Measurements from ENCODE around the gene TMCO1.
"Not testable (repeated sequence)": the region's sequence is repeated elsewhere in the genome, so short reads cannot be mapped to it uniquely, and the experiment has no call there.

The TMCO1 gene

GRCh38 chr1:165686971-165687433 lies 81.7 kb downstream of the TMCO1 start:
- no peak for DNase-seq (ENCODE audit: low spot score)

GRCh38 chr1:165686121-165686970 lies 82.3 kb downstream of the TMCO1 start:
- peak; percentile 23 for DNase-seq (ENCODE audit: low spot score)

GRCh38 chr1:165683848-165684485 lies 84.7 kb downstream of the TMCO1 start:
- no peak for DNase-seq (ENCODE audit: low spot score)

- not testable (repeated sequence) for DNase-seq (ENCODE audit: low spot score)
Observed at GRCh38 chr1:165680773-165681172, 87.9 kb downstream of the TMCO1 start.

- DNase-seq (ENCODE audit: low spot score): no peak
Observed at GRCh38 chr1:165680303-165680702, 88.4 kb downstream of the TMCO1 start.

GRCh38 chr1:165679282-165680036 lies 89.2 kb downstream of the TMCO1 start:
- DNase-seq (ENCODE audit: low spot score): no peak

- no peak for DNase-seq (ENCODE audit: low spot score)
Observed at GRCh38 chr1:165678509-165678908, 90.2 kb downstream of the TMCO1 start.

All from iPS-NIHi11 (cell line).